Breast epithelium (tissue), 4 donors: Measurements from ENCODE around the gene PRSS23. TPM values are rescaled to one million over a fixed set of nuclear protein-coding genes. Genes with fewer than 3 reads are reported as not detected.

Experiments used
- DNase-seq, 2 donors: peaks; one replicate each; pipeline ENCODE4 v3.0.0-alpha.2; 2019; ENCODE audit warnings: low spot score in 2 of 2
- H3K27ac ChIP-seq, 2 donors: fragments of 200-600 bp; sonication (generic) in 1 of 2; one replicate each; pipeline ENCODE4 v1.5.1; 2016 to 2019; ENCODE audit warnings: mild to moderate bottlenecking in 1 of 2
- H3K27me3 ChIP-seq, 2 donors: fragments of 200-600 bp; sonication (generic) in 1 of 2; one replicate each; pipeline versions ENCODE4 v1.5.1 to v1.6.0; 2017 to 2019; ENCODE audit warnings: control low read depth in 1 of 2, mild to moderate bottlenecking in 1 of 2
- H3K36me3 ChIP-seq: fragments of 200-600 bp; one replicate; pipeline ENCODE4 v1.5.1; 2019
- H3K4me1 ChIP-seq, 2 donors: fragments of 200-600 bp; sonication (generic); one replicate each; pipeline ENCODE4 v1.5.1; 2016 to 2019; ENCODE audit warnings: control low read depth in 1 of 2
- H3K4me3 ChIP-seq, 3 donors: fragments of 200-600 bp; sonication (generic); 1 replicate in 2 of 3; 2 replicates in 1 of 3; pipeline ENCODE4 v1.5.1; 2016 to 2019; ENCODE audit warnings: mild to moderate bottlenecking in 3 of 3, moderate library complexity in 2 of 3
- H3K9me3 ChIP-seq, 2 donors: fragments of 200-600 bp; sonication (generic) in 1 of 2; one replicate each; pipeline ENCODE4 v1.5.1; 2016 to 2019; ENCODE audit warnings: control low read depth in 1 of 2
- CTCF ChIP-seq, 3 donors: fragments of 450-650 bp; IDR thresholded peaks; one replicate each; pipeline ENCODE4 v1.5.1; 2016 to 2017; ENCODE audit warnings: antibody characterized with exemption in 3 of 3, mild to moderate bottlenecking in 3 of 3, moderate library complexity in 3 of 3
- POLR2A ChIP-seq: fragments of 450-650 bp; IDR thresholded peaks from one replicate; pipeline ENCODE4 v1.6.1; 2016; ENCODE audit warnings: antibody characterized with exemption, mild to moderate bottlenecking, moderate library complexity
- POLR2AphosphoS5 ChIP-seq, 3 donors: sonication (generic); formaldehyde crosslinking; IDR thresholded peaks; one replicate each; pipeline ENCODE4 v1.6.1; 2017; ENCODE audit warnings: antibody characterized with exemption in 3 of 3
- intact Hi-C: fragments of 100-400 bp; cut with DNase I; formaldehyde crosslinking; loops from one replicate; pipeline ENCODE4 v1.15.1; 2023; ENCODE audit warnings: low total_unique reads
- total RNA-seq, 3 donors: library from RNA; depleted of rRNA; stranded (reverse); fragments of >200 nt; gene quantifications; one replicate each; pipeline ENCODE4 v1.1.0, GENCODE V29; 2016

The PRSS23 gene
- total RNA-seq, 3 donors from 2014 or later = 25.2 to 53.7 (median 33.0) TPM

- DNase-seq = no peak
- Histone ChIP-seq H3K36me3 (no peaks in the 10 kb centered on the region), H3K4me3 (no peak overlapping the region), H3K27me3 (no peaks in the 10 kb centered on the region), H3K4me1 (no peaks in the 10 kb centered on the region), H3K9me3 (no peaks in the 10 kb centered on the region), H3K27ac (no peak overlapping the region)
- intact Hi-C loops = no loop called here
- TF ChIP-seq POLR2AphosphoS5 (IDR thresholded peaks at IDR 0.05) = no peak
- no peak for TF ChIP-seq CTCF (IDR thresholded peaks at IDR 0.05)
- no peak for TF ChIP-seq POLR2A
Observed at GRCh38 chr11:86773513-86774252, 26.7 kb upstream of the PRSS23 start.

GRCh38 chr11:86774417-86774816 is 25.9 kb upstream of the PRSS23 start:
- intact Hi-C loops = no loop called here
- H3K4me1 ChIP-seq = no peaks in the 10 kb centered on the region
- H3K4me3 ChIP-seq = no peak overlapping the region
- H3K9me3 ChIP-seq = no peaks in the 10 kb centered on the region
- H3K36me3 ChIP-seq = no peaks in the 10 kb centered on the region
- no peaks in the 10 kb centered on the region for H3K27me3 ChIP-seq
- TF ChIP-seq POLR2AphosphoS5 (IDR thresholded peaks at IDR 0.05) (no peak), CTCF (IDR thresholded peaks at IDR 0.05) (no peak)
- no peak for DNase-seq
- no peak overlapping the region for H3K27ac ChIP-seq

GRCh38 chr11:86775361-86775760 is 25.0 kb upstream of the PRSS23 start:
- Histone ChIP-seq H3K4me1 (no peaks in the 10 kb centered on the region), H3K9me3 (no peaks in the 10 kb centered on the region), H3K27me3 (no peaks in the 10 kb centered on the region), H3K36me3 (no peaks in the 10 kb centered on the region), H3K27ac (no peak overlapping the region), H3K4me3 (no peak overlapping the region)
- TF ChIP-seq POLR2AphosphoS5 (IDR thresholded peaks at IDR 0.05) = no peak
- no peak for TF ChIP-seq CTCF (IDR thresholded peaks at IDR 0.05)
- TF ChIP-seq POLR2A = no peak
- no peak for DNase-seq
- intact Hi-C loops = no loop called here

GRCh38 chr11:86781546-86781945 is 18.8 kb upstream of the PRSS23 start:
- Histone ChIP-seq H3K4me3 (no peak overlapping the region), H3K27ac (no peak overlapping the region), H3K9me3 (no peaks in the 10 kb centered on the region), H3K27me3 (no peaks in the 10 kb centered on the region), H3K36me3 (no peaks in the 10 kb centered on the region), H3K4me1 (no peaks in the 10 kb centered on the region)
- intact Hi-C loops = no loop called here
- TF ChIP-seq CTCF (IDR thresholded peaks at IDR 0.05) = no peak
- no peak for TF ChIP-seq POLR2A
- no peak for TF ChIP-seq POLR2AphosphoS5 (IDR thresholded peaks at IDR 0.05)
- DNase-seq = no peak

GRCh38 chr11:86782742-86783141 is 17.6 kb upstream of the PRSS23 start:
- no peaks in the 10 kb centered on the region for H3K27me3 ChIP-seq
- H3K36me3 ChIP-seq = no peaks in the 10 kb centered on the region
- DNase-seq = no peak
- TF ChIP-seq CTCF (IDR thresholded peaks at IDR 0.05) = no peak
- no peak for TF ChIP-seq POLR2A
- TF ChIP-seq POLR2AphosphoS5 (IDR thresholded peaks at IDR 0.05) = no peak
- H3K4me3 ChIP-seq = no peak overlapping the region
- H3K9me3 ChIP-seq = no peaks in the 10 kb centered on the region
- no peaks in the 10 kb centered on the region for H3K4me1 ChIP-seq
- intact Hi-C loops = no loop called here
- no peak overlapping the region for H3K27ac ChIP-seq
